Stimulated activated CD4-positive, alpha-beta T cell treated with anti-CD3 and anti-CD28 coated beads, Interleukin-2, amount 100 ng/mL, for 24 hours (primary cell): ENCODE data around the gene ZFP69B.
"Not testable (repeated sequence)": the region's sequence is repeated elsewhere in the genome, so short reads cannot be mapped to it uniquely, and the experiment has no call there.

Source experiments
- DNase-seq, 2 donors: peaks; one replicate each; pipeline ENCODE4 v3.0.0-alpha.2; 2020

ZFP69B gene

GRCh38 chr1:40438391-40439015 is 11.8 kb upstream of the ZFP69B start:
- peak in 1 of 2 donors; percentile 24 for DNase-seq

GRCh38 chr1:40439247-40439646 is 11.0 kb upstream of the ZFP69B start:
- no peak for DNase-seq

GRCh38 chr1:40450495-40451237 is 390 bp downstream of the ZFP69B start:
- peak; percentile 84 to 85 for DNase-seq

- no peak for DNase-seq
Measured at GRCh38 chr1:40451238-40451585, 936 bp downstream of the ZFP69B start.

GRCh38 chr1:40454873-40455272 is 4.6 kb downstream of the ZFP69B start:
- DNase-seq = no peak

GRCh38 chr1:40462956-40463590 is 12.8 kb downstream of the ZFP69B start:
- no peak for DNase-seq

- DNase-seq = no peak
Measured at GRCh38 chr1:40469327-40469726, 19.1 kb downstream of the ZFP69B start.

GRCh38 chr1:40475268-40475667 is 25.0 kb downstream of the ZFP69B start:
- no peak for DNase-seq

- peak; percentile 63 to 79 for DNase-seq
Measured at GRCh38 chr1:40476924-40477677, 26.8 kb downstream of the ZFP69B start, which contains the start of gene ZFP69. ZFP69 (plus strand) TSS chr1:40477290; CDS start chr1:40479362, 2,072 bp downstream.

- peak; percentile 22 to 29 for DNase-seq
Measured at GRCh38 chr1:40477678-40478053, 27.4 kb downstream of the ZFP69B start.

- no peak for DNase-seq
Measured at GRCh38 chr1:40478276-40478675, 28.0 kb downstream of the ZFP69B start.

- peak in 1 of 2 donors; percentile 17 for DNase-seq
Measured at GRCh38 chr1:40479156-40479555, 28.9 kb downstream of the ZFP69B start.

- no peak for DNase-seq
Measured at GRCh38 chr1:40495315-40495903, 45.1 kb downstream of the ZFP69B start.

GRCh38 chr1:40502651-40503050 is 52.4 kb downstream of the ZFP69B start:
- not testable (repeated sequence) for DNase-seq

GRCh38 chr1:40507973-40508372 is 57.7 kb downstream of the ZFP69B start:
- DNase-seq = no peak

GRCh38 chr1:40508375-40509341 is 58.4 kb downstream of the ZFP69B start, which contains the start of gene EXO5:
EXO5 (plus strand) TSS chr1:40508767; CDS start chr1:40514545, 5,778 bp downstream.
- DNase-seq = peak; percentile 86 to 91
